ENCODE results near the gene MISP3.

DNA sequence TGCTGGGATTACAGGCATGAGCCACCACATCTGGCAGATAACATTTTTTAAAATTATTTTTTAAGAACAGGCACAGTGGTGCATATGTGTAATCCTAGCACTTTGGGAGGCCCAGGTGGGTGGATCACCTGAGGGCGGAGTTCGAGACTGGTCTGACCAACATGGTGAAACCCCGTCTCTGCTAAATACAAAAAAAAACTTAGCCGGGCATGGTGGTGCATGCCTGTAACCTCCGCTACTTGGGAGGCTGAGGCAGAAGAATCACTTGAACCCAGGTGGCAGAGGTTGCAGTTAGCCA lies 10.1 kb upstream of the MISP3 start:
- TF ChIP-seq CTCF (optimal IDR thresholded peaks at IDR 0.05 in 1 of 3, IDR thresholded peaks at IDR 0.05 in 1 of 3, conservative IDR thresholded peaks at IDR 0.05 in 1 of 3; ENCODE audit: extremely low read depth in 1 of 3, insufficient read depth in 2 of 3, low read length in 3 of 3) = no peak
- TF ChIP-seq EZH2 (IDR thresholded peaks at IDR 0.05; ENCODE audit: low read length) = no peak
